Measurements from ENCODE around the gene NRIP3. TPM values are rescaled to one million over a fixed set of nuclear protein-coding genes. Genes with fewer than 3 reads are reported as not detected.

NRIP3 gene
- total RNA-seq, 1 experiment from 2014 or later: not detected

- Histone ChIP-seq H3K4me3 (ENCODE audit: low read length) (no peak overlapping the region), H3K4me1 (ENCODE audit: insufficient read depth, low read length) (no peaks in the 10 kb centered on the region), H3K9me3 (ENCODE audit: low read length) (no peaks in the 10 kb centered on the region), H3K9me2 (replicated peaks; ENCODE audit: low read length) (no peaks in the 10 kb centered on the region), H3K9ac (ENCODE audit: low read length) (no peak overlapping the region), H3K27me3 (ENCODE audit: low read length) (no peaks in the 10 kb centered on the region), H2AFZ (ENCODE audit: low read length) (no peak overlapping the region), H3F3A (ENCODE audit: low read length, unreplicated experiment) (no peaks in the 10 kb centered on the region), H3K4me2 (ENCODE audit: low read length) (no peak overlapping the region), H3K36me3 (ENCODE audit: low read depth, low read length) (no peaks in the 10 kb centered on the region), H3K79me2 (ENCODE audit: low read length) (no peaks in the 10 kb centered on the region), H4K20me1 (ENCODE audit: low read length) (no peaks in the 10 kb centered on the region), H3K27ac (ENCODE audit: low read length) (no peak overlapping the region)
- no TSS peak for BruUV-seq (replicated peaks)
- CTCF ChIA-PET: no interaction called here
- TF ChIP-seq EZH2 (IDR thresholded peaks at IDR 0.05; ENCODE audit: low read length, unreplicated experiment): no peak
- TF ChIP-seq CTCF (conservative IDR thresholded peaks at IDR 0.05; ENCODE audit: low read depth, low read length): no peak
- TF ChIP-seq EZH2phosphoT487 (IDR thresholded peaks at IDR 0.05; ENCODE audit: borderline replicate concordance, low read length): no peak
- intact Hi-C loops (cut with micrococcal nuclease): no loop called here
- DNase-seq: no peak
- POLR2A ChIA-PET (ENCODE audit: unreplicated experiment): no interaction called here
- ATAC-seq: no peak
Measured at GRCh38 chr11:9028581-9028980, 24.8 kb upstream of the NRIP3 start.

- TF ChIP-seq EZH2phosphoT487 (IDR thresholded peaks at IDR 0.05; ENCODE audit: borderline replicate concordance, low read length) (no peak), CTCF (conservative IDR thresholded peaks at IDR 0.05; ENCODE audit: low read depth, low read length) (no peak), EZH2 (IDR thresholded peaks at IDR 0.05; ENCODE audit: low read length, unreplicated experiment) (no peak)
- CTCF ChIA-PET: no interaction called here
- intact Hi-C loops (cut with micrococcal nuclease): no loop called here
- Histone ChIP-seq H3K4me3 (ENCODE audit: low read length) (no peak overlapping the region), H3K27me3 (ENCODE audit: low read length) (no peaks in the 10 kb centered on the region), H3K9me2 (replicated peaks; ENCODE audit: low read length) (no peaks in the 10 kb centered on the region), H4K20me1 (ENCODE audit: low read length) (no peaks in the 10 kb centered on the region), H3K36me3 (ENCODE audit: low read depth, low read length) (no peaks in the 10 kb centered on the region), H3F3A (ENCODE audit: low read length, unreplicated experiment) (no peaks in the 10 kb centered on the region), H3K4me1 (ENCODE audit: insufficient read depth, low read length) (no peaks in the 10 kb centered on the region), H3K79me2 (ENCODE audit: low read length) (no peaks in the 10 kb centered on the region), H3K4me2 (ENCODE audit: low read length) (no peak overlapping the region), H2AFZ (ENCODE audit: low read length) (no peak overlapping the region), H3K9me3 (ENCODE audit: low read length) (no peaks in the 10 kb centered on the region), H3K27ac (ENCODE audit: low read length) (no peak overlapping the region), H3K9ac (ENCODE audit: low read length) (no peak overlapping the region)
- no TSS peak for BruUV-seq (replicated peaks)
- ATAC-seq (no peak), DNase-seq (no peak)
- POLR2A ChIA-PET (ENCODE audit: unreplicated experiment): no interaction called here
Measured at GRCh38 chr11:9025101-9025850, 21.5 kb upstream of the NRIP3 start.

- no peak overlapping the region for H3K4me2 ChIP-seq (ENCODE audit: low read length)
- ATAC-seq: no peak
Measured at GRCh38 chr11:9022961-9023680, 19.3 kb upstream of the NRIP3 start.

More at GRCh38 chr11:9022961-9023680, 19.3 kb upstream of the NRIP3 start:
- Histone ChIP-seq H3K79me2 (ENCODE audit: low read length) (no peaks in the 10 kb centered on the region), H3K27ac (ENCODE audit: low read length) (no peak overlapping the region), H3K9ac (ENCODE audit: low read length) (no peak overlapping the region), H3K9me2 (replicated peaks; ENCODE audit: low read length) (no peaks in the 10 kb centered on the region), H3K36me3 (ENCODE audit: low read depth, low read length) (no peaks in the 10 kb centered on the region), H2AFZ (ENCODE audit: low read length) (no peak overlapping the region), H3K4me3 (ENCODE audit: low read length) (no peak overlapping the region), H3K9me3 (ENCODE audit: low read length) (no peaks in the 10 kb centered on the region), H3K4me1 (ENCODE audit: insufficient read depth, low read length) (no peaks in the 10 kb centered on the region), H3F3A (ENCODE audit: low read length, unreplicated experiment) (no peaks in the 10 kb centered on the region), H4K20me1 (ENCODE audit: low read length) (no peaks in the 10 kb centered on the region), H3K27me3 (ENCODE audit: low read length) (no peaks in the 10 kb centered on the region)
- TF ChIP-seq CTCF (conservative IDR thresholded peaks at IDR 0.05; ENCODE audit: low read depth, low read length): no peak
- TF ChIP-seq EZH2 (IDR thresholded peaks at IDR 0.05; ENCODE audit: low read length, unreplicated experiment): no peak
- TF ChIP-seq EZH2phosphoT487 (IDR thresholded peaks at IDR 0.05; ENCODE audit: borderline replicate concordance, low read length): no peak
- POLR2A ChIA-PET (ENCODE audit: unreplicated experiment): no interaction called here
- intact Hi-C loops (cut with micrococcal nuclease): no loop called here
- DNase-seq: no peak
- CTCF ChIA-PET: no interaction called here
- no TSS peak for BruUV-seq (replicated peaks)

Measured in PC-3 (cell line).